Measurements from ENCODE around the gene EVA1B.

Gene EVA1B

DNA sequence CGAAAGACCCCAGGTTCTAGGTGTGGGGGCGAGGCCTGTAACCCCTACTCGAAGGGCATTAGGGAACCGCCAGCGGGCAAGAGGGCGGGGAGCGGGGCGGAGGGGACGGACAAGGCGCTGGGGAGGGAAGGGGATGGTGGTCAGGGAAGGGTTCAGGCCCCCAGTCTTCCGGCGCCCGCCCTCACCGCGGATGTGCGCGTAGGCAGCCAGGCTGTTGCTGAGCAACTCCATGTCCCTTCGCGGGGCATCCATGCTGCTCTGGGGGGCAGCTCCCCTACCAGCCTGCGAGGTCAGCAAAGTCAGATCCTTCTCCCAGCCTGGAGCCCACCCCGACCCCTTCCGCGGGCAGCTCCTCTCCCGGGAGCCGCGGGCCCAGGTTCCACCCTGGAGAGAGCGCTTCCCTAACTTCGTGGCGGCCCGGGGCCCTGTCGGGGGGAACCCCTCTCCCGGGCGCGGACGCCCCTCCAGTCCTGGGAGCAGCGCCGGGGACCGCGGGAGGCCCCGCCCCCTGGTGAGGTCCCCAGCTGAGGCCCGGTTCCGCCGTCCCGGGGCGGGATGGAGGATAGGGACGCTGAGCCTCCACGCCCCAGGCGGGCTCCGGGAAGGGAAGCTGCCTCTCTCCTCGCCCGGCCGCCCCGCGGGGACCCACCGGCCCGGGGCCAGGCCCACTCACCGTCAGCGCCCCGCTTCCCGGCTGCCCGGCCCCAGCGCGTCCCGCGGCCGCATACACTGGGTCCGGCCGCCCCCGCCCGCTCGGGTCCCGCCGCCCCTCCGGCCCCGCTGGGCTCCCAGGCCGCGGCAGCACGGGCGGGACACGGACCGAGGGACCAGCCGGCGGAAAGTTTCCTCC lies 434 bp downstream of the EVA1B start:
- ChIA-PET POLR2A (interaction anchor here (1.0 to 3.0 kb wide), 9 partner anchors 14 to 174 kb away, joined by 3 to 19 read pairs (median 5); partner anchors contain the start of genes LSM10, STK40 and TRAPPC3), CTCF (interaction anchor here (1.0 to 3.5 kb wide), 12 partner anchors 16 to 223 kb away, joined by 3 to 17 read pairs (median 4); partner anchors contain the start of genes SH3D21 and TRAPPC3)
- DNase-seq (ENCODE audit: low read depth, low spot score): no peak

DNA sequence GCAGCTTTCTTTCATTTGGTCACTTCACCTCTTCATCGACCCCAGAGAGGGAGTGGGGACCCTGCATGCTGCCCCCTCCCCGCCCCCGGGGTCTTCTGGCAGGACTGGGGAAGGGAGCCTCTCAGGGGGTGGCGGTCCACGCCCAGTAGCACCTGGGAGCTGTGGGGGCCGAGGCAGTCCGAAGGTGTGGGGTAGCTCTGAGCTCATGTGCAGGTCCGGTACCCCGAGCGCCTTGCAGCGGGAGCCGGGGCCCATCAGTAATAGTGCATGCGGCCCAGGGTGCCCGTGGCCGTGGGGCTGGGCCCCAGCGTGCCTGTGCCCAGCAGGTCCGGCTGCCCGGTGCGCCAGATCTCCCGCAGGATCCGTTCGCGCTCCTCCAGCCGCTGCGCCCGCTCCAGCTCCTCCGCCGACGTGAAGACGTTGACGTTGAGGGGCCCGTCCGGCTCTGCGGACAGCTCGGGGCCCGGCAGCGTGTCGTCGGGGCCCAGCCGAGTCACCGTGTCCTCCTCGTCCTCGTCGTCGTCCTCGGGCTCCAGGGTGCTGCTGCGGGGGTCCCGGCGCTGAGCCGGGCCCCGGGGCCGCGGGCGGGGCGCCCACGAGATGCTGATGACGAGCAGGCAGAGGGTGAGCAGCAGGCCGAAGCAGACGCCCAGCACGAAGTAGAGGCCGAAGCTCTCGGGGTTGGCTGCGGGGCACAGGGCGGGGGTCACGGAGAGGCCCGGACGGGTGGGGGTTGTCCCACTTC lies 1.2 kb downstream of the EVA1B start:
- no peak for DNase-seq (ENCODE audit: low read depth, low spot score)
- ChIA-PET POLR2A (interaction anchor here (0.7 to 3.0 kb wide), 10 partner anchors 13 to 173 kb away, joined by 3 to 19 read pairs (median 6); partner anchors contain the start of genes LSM10, SH3D21 and TRAPPC3), CTCF (interaction anchor here (0.8 to 3.5 kb wide), 9 partner anchors 20 to 173 kb away, joined by 3 to 17 read pairs (median 4); partner anchors contain the start of gene TRAPPC3)
- TF ChIP-seq, protein P1, sequence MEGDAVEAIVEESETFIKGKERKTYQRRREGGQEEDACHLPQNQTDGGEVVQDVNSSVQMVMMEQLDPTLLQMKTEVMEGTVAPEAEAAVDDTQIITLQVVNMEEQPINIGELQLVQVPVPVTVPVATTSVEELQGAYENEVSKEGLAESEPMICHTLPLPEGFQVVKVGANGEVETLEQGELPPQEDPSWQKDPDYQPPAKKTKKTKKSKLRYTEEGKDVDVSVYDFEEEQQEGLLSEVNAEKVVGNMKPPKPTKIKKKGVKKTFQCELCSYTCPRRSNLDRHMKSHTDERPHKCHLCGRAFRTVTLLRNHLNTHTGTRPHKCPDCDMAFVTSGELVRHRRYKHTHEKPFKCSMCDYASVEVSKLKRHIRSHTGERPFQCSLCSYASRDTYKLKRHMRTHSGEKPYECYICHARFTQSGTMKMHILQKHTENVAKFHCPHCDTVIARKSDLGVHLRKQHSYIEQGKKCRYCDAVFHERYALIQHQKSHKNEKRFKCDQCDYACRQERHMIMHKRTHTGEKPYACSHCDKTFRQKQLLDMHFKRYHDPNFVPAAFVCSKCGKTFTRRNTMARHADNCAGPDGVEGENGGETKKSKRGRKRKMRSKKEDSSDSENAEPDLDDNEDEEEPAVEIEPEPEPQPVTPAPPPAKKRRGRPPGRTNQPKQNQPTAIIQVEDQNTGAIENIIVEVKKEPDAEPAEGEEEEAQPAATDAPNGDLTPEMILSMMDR (IDR thresholded peaks at IDR 0.05; ENCODE audit: insufficient read depth, low read length, missing control alignments): no peak
- peak overlapping the region; percentile 78 for H3K4me3 ChIP-seq (ENCODE audit: low read depth, low read length)

More for the DNA sequence above, 434 bp downstream of the EVA1B start:
- TF ChIP-seq, protein P1 (IDR thresholded peaks at IDR 0.05; ENCODE audit: insufficient read depth, low read length, missing control alignments): no peak
- peak overlapping the region; percentile 78 for H3K4me3 ChIP-seq (ENCODE audit: low read depth, low read length)

DNA sequence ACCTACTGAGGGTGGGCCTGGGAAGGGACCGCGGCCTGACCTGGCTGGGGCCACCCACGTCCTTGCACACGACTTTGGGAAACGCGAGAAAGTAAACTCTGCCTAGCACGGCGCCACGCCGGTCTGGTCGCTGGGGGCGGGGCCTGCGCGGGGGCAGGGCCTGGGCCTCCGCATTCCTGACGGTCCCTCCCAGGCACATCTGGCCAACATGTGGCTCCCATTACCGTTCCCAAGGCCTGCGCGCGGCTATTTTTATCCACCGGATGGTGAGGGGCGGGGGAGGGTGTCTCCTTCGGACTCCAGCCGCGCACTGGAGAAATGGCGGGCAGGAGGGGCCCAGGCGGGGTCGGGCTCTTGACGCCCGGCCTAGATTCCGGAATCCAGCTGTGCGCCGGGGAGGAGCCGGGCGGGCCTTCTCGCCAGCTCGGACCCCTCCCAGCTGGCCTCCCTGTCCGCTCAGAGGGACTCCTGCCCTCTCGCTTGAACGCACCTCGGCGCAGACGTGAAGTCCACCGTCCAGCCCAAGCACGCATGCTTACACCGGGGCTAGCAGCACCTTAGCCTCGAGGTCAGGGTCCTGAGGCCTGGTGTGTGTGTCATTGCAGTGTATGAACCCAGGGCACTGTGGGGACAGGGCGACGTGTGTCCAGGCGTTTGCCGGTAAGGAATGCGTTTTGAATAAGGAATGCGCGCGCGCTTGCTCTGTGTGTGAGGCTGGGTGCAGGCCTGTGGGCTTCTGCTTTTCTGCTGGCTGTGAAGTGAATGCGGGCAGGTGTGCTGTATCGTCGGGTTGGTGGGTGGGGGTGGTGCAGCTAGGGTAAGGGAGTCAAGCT lies 2.1 kb downstream of the EVA1B start:
- TF ChIP-seq, protein P1 (IDR thresholded peaks at IDR 0.05; ENCODE audit: insufficient read depth, low read length, missing control alignments): no peak
- CTCF ChIA-PET: interaction anchor here (0.8 to 3.5 kb wide), 6 partner anchors 21 to 102 kb away, joined by 3 to 15 read pairs (median 4); no protein-coding TSS in a partner anchor
- peak overlapping the region; percentile 78 for H3K4me3 ChIP-seq (ENCODE audit: low read depth, low read length)
- no peak for DNase-seq (ENCODE audit: low read depth, low spot score)
- POLR2A ChIA-PET: interaction anchor here (0.6 to 3.0 kb wide), 8 partner anchors 15 to 172 kb away, joined by 3 to 19 read pairs (median 10); partner anchors contain the start of genes LSM10, SH3D21 and TRAPPC3

DNA sequence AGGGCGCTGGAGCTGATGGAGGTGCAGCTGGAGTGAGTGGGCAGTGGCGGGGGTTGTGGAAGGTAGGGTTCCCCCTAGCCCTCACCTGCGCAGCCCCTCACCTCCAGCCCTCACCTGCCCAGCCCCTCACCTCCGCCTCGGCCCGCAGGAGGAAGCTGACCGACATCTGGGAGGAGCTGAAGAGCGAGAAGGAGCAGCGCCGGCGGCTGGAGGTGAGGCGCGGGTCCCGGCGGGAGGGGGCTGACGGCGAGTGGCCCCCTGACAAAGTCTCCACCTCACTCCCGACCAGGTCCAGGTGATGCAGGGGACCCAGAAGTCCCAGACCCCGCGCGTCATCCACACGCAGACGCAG lies 2.7 kb downstream of the EVA1B start:
- ChIA-PET POLR2A (interaction anchor here (0.6 to 2.4 kb wide), 3 partner anchors 14 to 80 kb away, joined by 3 to 13 read pairs (median 12); partner anchors contain the start of gene SH3D21), CTCF (no interaction called here)
- peak overlapping the region; percentile 78 for H3K4me3 ChIP-seq (ENCODE audit: low read depth, low read length)
- DNase-seq (ENCODE audit: low read depth, low spot score): no peak
- TF ChIP-seq, protein P1 (IDR thresholded peaks at IDR 0.05; ENCODE audit: insufficient read depth, low read length, missing control alignments): no peak

DNA sequence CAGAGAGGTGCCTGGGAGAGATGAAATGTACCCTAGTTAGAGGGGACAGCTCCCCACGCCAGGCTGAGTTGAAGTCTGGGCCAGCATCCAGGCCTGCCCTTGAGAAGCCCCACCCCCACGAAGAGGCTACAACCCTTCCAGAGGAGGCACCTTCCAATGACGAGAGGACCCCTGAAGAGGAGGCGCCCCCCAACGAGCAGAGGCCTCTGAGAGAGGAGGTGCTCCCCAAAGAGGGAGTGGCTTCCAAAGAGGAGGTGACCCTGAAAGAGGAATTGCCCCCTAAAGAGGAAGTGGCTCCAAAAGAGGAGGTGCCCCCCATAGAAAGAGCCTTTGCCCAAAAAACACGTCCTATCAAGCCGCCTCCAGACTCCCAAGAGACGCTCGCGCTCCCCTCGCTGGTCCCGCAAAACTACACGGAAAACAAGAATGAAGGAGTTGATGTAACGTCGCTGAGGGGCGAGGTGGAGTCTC lies 3.1 kb downstream of the EVA1B start:
- CTCF ChIA-PET: interaction anchor here (0.6 kb wide), 1 partner anchor 222 kb away, joined by 3 read pairs; no protein-coding TSS in a partner anchor
- POLR2A ChIA-PET: interaction anchor here (1.1 to 2.4 kb wide), 3 partner anchors 14 to 30 kb away, joined by 4 to 13 read pairs (median 12); partner anchors contain the start of gene SH3D21
- H3K4me3 ChIP-seq (ENCODE audit: low read depth, low read length): peak overlapping the region; percentile 78; the same call in 1 of the 2 replicates
- TF ChIP-seq, protein P1 (IDR thresholded peaks at IDR 0.05; ENCODE audit: insufficient read depth, low read length, missing control alignments): no peak
- no peak for DNase-seq (ENCODE audit: low read depth, low spot score)
